Measurements from ENCODE around the gene WDFY2.

DNA sequence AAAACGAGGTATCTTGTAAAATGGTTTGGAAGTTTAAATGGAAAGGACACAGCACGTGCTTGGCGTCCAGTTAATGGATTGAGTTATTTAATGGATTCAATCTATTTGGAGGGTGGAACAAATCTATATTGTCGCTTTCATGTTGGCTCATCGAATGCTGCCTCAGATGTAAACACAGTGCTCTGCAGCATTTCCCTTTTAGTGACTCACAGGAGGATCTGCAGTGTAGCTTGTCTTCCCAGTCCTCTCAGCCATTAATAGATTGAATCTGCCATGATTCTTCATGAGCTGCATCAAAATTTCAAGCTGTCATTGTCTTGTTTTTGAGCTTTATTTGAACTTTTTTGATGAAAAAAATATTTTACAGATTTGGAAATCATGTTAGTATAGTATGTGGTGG, 175.0 kb downstream of the WDFY2 start:
- TF ChIP-seq, protein P1, sequence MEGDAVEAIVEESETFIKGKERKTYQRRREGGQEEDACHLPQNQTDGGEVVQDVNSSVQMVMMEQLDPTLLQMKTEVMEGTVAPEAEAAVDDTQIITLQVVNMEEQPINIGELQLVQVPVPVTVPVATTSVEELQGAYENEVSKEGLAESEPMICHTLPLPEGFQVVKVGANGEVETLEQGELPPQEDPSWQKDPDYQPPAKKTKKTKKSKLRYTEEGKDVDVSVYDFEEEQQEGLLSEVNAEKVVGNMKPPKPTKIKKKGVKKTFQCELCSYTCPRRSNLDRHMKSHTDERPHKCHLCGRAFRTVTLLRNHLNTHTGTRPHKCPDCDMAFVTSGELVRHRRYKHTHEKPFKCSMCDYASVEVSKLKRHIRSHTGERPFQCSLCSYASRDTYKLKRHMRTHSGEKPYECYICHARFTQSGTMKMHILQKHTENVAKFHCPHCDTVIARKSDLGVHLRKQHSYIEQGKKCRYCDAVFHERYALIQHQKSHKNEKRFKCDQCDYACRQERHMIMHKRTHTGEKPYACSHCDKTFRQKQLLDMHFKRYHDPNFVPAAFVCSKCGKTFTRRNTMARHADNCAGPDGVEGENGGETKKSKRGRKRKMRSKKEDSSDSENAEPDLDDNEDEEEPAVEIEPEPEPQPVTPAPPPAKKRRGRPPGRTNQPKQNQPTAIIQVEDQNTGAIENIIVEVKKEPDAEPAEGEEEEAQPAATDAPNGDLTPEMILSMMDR (IDR thresholded peaks at IDR 0.05; ENCODE audit: borderline replicate concordance, extremely low read depth, low read length, poor library complexity, severe bottlenecking) = no peak
- TF ChIP-seq EZH2 (IDR thresholded peaks at IDR 0.05; ENCODE audit: borderline replicate concordance, low read depth, low read length, severe bottlenecking) = no peak
